ENCODE data around the gene PDE1C.

DNA sequence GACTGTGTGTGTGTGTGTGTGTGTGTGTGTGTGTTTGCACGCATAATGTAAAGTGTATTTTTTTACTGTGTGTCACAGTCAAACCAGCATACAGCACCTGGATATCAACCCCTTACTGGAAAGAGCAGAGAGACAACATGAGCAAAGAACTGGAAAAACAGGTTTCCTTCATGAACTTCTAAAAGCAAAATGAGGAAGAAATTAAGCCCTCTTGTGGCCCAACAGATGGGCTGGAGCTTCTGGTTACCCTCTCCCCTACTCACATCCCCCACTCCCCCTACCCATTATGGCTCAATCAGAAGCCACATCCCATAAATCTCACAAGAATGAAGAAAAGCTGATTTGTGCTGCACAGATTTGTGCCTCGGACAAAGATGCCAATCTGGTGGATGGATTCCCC lies 36.2 kb downstream of the PDE1C start:
- TF ChIP-seq, protein P1, sequence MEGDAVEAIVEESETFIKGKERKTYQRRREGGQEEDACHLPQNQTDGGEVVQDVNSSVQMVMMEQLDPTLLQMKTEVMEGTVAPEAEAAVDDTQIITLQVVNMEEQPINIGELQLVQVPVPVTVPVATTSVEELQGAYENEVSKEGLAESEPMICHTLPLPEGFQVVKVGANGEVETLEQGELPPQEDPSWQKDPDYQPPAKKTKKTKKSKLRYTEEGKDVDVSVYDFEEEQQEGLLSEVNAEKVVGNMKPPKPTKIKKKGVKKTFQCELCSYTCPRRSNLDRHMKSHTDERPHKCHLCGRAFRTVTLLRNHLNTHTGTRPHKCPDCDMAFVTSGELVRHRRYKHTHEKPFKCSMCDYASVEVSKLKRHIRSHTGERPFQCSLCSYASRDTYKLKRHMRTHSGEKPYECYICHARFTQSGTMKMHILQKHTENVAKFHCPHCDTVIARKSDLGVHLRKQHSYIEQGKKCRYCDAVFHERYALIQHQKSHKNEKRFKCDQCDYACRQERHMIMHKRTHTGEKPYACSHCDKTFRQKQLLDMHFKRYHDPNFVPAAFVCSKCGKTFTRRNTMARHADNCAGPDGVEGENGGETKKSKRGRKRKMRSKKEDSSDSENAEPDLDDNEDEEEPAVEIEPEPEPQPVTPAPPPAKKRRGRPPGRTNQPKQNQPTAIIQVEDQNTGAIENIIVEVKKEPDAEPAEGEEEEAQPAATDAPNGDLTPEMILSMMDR (conservative IDR thresholded peaks at IDR 0.05; ENCODE audit: low read length) = no peak
- TF ChIP-seq EZH2phosphoT487 (IDR thresholded peaks at IDR 0.05; ENCODE audit: borderline replicate concordance, low read depth, low read length) = no peak
